ENCODE results near the gene NFATC3. TPM values are rescaled to one million over a fixed set of nuclear protein-coding genes. Genes with fewer than 3 reads are reported as not detected.
A peak's percentile ranks its signal among the peaks of the same experiment; 100 is the strongest.

The NFATC3 gene
- total RNA-seq, 5 donors from 2014 or later (not counting 1 experiment from before 2014, with no cell fraction given), result 111 to 144 (median 116) TPM

DNA sequence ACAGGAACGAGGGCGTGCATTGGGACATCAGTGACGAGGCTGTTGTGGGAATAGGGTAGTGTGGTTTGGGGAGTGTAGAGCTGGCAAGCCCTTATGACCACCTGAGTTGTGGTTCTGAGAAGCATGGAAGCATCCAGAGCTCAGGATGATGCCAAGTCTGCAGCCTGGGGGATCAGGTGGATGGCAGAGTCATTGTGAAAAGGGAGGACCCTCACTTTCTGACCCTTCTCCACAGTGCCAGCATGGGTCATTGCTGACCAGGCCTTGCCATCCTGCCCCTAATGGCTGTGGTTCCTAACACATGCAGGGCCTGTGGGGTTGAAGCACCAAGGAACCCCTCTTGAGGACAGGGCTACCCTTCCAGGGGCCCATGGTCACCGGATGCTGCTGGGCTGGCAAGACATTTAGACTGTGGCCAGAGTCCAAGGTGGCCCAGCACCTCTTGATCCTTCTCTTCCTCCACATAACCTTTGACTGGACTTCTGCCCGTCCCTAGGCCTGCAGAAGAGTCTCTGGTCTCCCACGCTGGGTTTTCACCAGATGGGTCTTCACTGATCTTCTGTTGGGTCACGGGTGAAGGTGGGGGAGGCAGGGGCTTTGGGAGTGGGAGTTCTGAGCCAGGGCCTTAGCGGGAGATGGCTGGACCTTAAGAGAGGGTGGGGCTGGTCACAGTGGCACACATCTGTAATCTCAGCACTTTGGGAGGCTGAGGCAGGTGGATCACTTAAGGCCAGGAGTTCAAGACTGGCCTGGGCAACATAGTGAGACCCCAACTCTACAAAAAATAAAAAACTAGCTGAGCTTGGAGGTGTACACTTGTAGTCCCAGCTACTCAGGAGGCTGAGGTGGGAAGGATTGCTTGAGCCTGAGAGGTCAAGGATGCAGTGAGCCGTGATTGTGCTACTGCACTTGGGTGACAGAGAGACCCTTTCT is 158.0 kb downstream of the NFATC3 start:
- ChIA-PET CTCF (interaction anchor here (0.6 to 0.7 kb wide), 4 partner anchors 19 to 598 kb away, joined by 3 to 5 read pairs (median 4); no protein-coding TSS in a partner anchor), POLR2A (no interaction called here)
- no peaks in the 10 kb centered on the region for H3K36me3 ChIP-seq (ENCODE audit: control insufficient read depth in 2 of 2, extremely low read depth in 1 of 2, insufficient read depth in 1 of 2, low read length in 1 of 2)
- no peaks in the 10 kb centered on the region for H3K27me3 Mint-ChIP-seq
- WGBS (ENCODE audit: insufficient coverage), result 88% methylated on average over 6 of the region's 9 CpGs
- H3K9me3 ChIP-seq, result no peaks in the 10 kb centered on the region
- peaks cover 34 to 46% (median 38%) of the 10 kb centered on the region in 3 donors for H3K4me1 Mint-ChIP-seq
- no peak overlapping the region for H3K27ac Mint-ChIP-seq
- DNase-seq (no peak), ATAC-seq (replicated peaks in 1 of 4) (no peak)
- peaks cover 0 to 6% of the 10 kb centered on the region in 2 experiments for H3K27me3 ChIP-seq (replicated peaks in 1 of 2; ENCODE audit: control insufficient read depth in 2 of 2, extremely low read depth in 1 of 2, insufficient read depth in 2 of 2, low read length in 1 of 2)
- peaks cover 15 to 52% of the 10 kb centered on the region in 2 experiments for H3K4me1 ChIP-seq (ENCODE audit: control insufficient read depth in 1 of 2, extremely low read depth in 1 of 2, insufficient read depth in 2 of 2, low read length in 2 of 2)
- no peaks in the 10 kb centered on the region for H3K36me3 Mint-ChIP-seq
- H3K9me3 Mint-ChIP-seq, result no peaks in the 10 kb centered on the region
- no peak overlapping the region for H3K4me3 ChIP-seq (ENCODE audit: control insufficient read depth in 1 of 2, extremely low read depth in 1 of 2, low read length in 1 of 2)
- no peak overlapping the region for H3K27ac ChIP-seq (ENCODE audit: low read length)
- peak overlapping the region; percentile 94 to 98 (median 98) for H3K4me3 Mint-ChIP-seq

DNA sequence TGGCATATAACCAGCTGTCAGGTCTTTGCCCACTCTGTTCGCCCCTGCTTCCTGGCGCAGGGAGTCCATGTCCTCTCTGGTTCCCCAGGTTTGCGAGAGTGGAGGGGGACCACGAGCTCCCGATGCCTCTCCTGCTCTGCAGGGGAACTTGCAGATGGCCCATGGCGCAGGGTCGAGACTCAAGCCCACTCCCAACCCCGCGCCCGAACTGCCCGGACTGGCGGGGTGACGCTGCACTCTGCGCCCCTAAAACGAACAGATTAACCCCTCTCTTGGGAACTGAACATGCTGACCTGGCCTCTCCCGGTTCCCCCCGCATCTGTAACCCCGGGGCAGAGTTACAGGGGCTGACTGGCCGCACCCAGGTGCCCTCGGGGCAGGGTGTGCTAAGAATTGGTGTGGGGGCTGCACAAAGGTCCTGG is 159.3 kb downstream of the NFATC3 start:
- Mint-ChIP-seq H3K36me3 (peaks cover 3% of the 10 kb centered on the region), H3K9me3 (no peaks in the 10 kb centered on the region), H3K4me1 (peaks cover 26 to 39% (median 31%) of the 10 kb centered on the region in 3 donors), H3K27ac (peak overlapping the region; percentile 79 to 90), H3K27me3 (no peaks in the 10 kb centered on the region), H3K4me3 (peak overlapping the region; percentile 94 to 98 (median 98))
- Histone ChIP-seq H3K9me3 (no peaks in the 10 kb centered on the region), H3K36me3 (ENCODE audit: control insufficient read depth in 2 of 2, extremely low read depth in 1 of 2, insufficient read depth in 1 of 2, low read length in 1 of 2) (peaks cover 0 to 5% of the 10 kb centered on the region in 2 donors), H3K27me3 (replicated peaks in 1 of 2; ENCODE audit: control insufficient read depth in 2 of 2, extremely low read depth in 1 of 2, insufficient read depth in 2 of 2, low read length in 1 of 2) (peaks cover 0 to 6% of the 10 kb centered on the region in 2 experiments), H3K27ac (ENCODE audit: low read length) (no peak overlapping the region), H3K4me1 (ENCODE audit: control insufficient read depth in 1 of 2, extremely low read depth in 1 of 2, insufficient read depth in 2 of 2, low read length in 2 of 2) (peaks cover 11 to 40% of the 10 kb centered on the region in 2 experiments), H3K4me3 (ENCODE audit: control insufficient read depth in 1 of 2, extremely low read depth in 1 of 2, low read length in 1 of 2) (peak overlapping the region; percentile 74 to 77)
- CTCF ChIA-PET, result interaction anchor here (0.7 to 1.0 kb wide), 3 partner anchors 17 to 37 kb away, joined by 3 read pairs; no protein-coding TSS in a partner anchor
- POLR2A ChIA-PET, result no interaction called here
- WGBS (ENCODE audit: insufficient coverage), result 16% methylated on average over 18 of the region's 20 CpGs
- peak in 2 of 4 experiments; percentile 1 for ATAC-seq (replicated peaks in 1 of 4)
- DNase-seq, result no peak

DNA sequence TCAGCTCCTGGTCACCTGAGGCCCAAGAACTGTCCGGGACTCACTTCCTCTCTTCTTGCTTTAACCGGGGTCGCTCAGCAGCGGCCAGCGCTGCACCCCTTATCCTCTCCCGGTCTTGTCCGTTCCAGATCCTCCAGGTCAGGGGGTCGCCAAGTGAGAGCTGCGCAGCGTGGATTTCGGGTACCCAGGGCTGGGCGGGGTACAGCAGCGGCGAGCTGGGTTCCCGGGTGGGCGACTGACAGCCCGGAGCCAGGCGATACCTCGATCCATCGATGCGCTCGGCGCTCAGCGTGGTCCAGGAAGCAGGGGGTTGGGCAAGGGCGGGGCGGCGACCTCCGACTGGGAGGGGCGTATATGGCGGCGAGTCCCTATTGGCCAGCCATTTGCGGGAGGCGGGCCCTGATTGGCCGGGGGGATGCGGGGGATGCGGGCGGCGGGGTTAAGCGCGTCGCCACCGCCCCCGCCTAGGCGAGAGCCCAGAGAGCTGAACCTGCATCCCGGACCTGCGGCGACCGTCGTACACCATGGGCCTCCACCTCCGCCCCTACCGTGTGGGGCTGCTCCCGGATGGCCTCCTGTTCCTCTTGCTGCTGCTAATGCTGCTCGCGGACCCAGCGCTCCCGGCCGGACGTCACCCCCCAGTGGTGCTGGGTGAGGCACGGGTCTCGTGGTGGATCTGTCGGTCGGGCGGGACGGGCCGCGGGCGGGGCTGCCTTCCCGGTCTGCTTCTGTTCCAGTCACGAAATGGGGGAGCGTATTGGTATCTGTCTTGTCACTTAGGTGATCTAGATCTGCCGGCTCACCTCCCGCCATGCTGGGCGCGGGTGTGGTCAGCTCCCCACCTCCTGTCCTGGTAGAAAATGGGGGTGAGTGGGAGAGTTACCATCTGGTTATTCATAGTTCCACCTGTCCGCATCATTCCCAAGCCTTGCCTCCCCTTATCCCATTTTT is 160.0 kb downstream of the NFATC3 start, which contains the start of gene PLA2G15:
PLA2G15 (plus strand) TSS at position 471 of the 951 bp plus-strand sequence; CDS start at position 525, 54 bp downstream.
- peaks cover 0 to 9% of the 10 kb centered on the region in 2 donors for H3K36me3 ChIP-seq (ENCODE audit: control insufficient read depth in 2 of 2, extremely low read depth in 1 of 2, insufficient read depth in 1 of 2, low read length in 1 of 2)
- peak within 1 kb of the TSS; percentile 20 for H3K27ac ChIP-seq (ENCODE audit: low read length)
- POLR2A ChIA-PET, result no interaction called here
- no peaks in the 10 kb centered on the region for H3K9me3 ChIP-seq
- Mint-ChIP-seq H3K4me1 (peaks cover 22 to 35% (median 31%) of the 10 kb centered on the region in 3 donors), H3K36me3 (peaks cover 5% of the 10 kb centered on the region), H3K27me3 (no peaks in the 10 kb centered on the region), H3K9me3 (no peaks in the 10 kb centered on the region), H3K4me3 (peak within 1 kb of the TSS; percentile 94 to 98 (median 98)), H3K27ac (peak within 1 kb of the TSS; percentile 79 to 90)
- peaks cover 0 to 6% of the 10 kb centered on the region in 2 experiments for H3K27me3 ChIP-seq (replicated peaks in 1 of 2; ENCODE audit: control insufficient read depth in 2 of 2, extremely low read depth in 1 of 2, insufficient read depth in 2 of 2, low read length in 1 of 2)
- peak; percentile 84 to 98 (median 94) for DNase-seq
- 0% methylated on average over 62 of the region's 75 CpGs for WGBS (ENCODE audit: insufficient coverage)
- CTCF ChIA-PET, result interaction anchor here (0.6 to 1.1 kb wide), 9 partner anchors 17 to 88 kb away, joined by 3 to 6 read pairs (median 3); partner anchors contain the start of genes PRMT7 (in 2 of the 2), SLC7A6 (in 2 of the 2) and SLC7A6OS (in 2 of the 2)
- H3K4me3 ChIP-seq (ENCODE audit: control insufficient read depth in 1 of 2, extremely low read depth in 1 of 2, low read length in 1 of 2), result peak within 1 kb of the TSS; percentile 74 to 77
- H3K4me1 ChIP-seq (ENCODE audit: control insufficient read depth in 1 of 2, extremely low read depth in 1 of 2, insufficient read depth in 2 of 2, low read length in 2 of 2), result peaks cover 6 to 34% of the 10 kb centered on the region in 2 experiments
- ATAC-seq (replicated peaks in 1 of 4), result peak; percentile 97 to 99 (median 97)

DNA sequence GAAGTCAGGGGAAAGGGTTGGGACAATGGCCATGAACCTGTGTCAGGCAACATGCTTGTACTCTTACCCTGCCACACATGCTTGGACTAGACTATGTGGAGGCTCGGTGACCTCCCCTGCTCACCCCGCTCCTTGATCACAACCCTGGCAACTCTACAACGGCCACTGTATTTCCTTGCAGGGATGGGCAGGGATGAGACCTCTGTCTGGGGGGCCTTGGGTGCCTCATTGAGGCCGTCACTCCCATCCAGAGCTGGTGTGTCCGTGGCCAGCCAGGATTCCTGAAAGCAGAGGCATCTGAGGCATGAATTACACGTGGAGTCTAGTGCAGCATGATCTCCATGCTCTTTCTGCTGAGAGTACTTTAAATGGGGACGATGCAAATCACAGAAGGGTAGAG is 161.0 kb downstream of the NFATC3 start:
- Histone ChIP-seq H3K4me3 (ENCODE audit: control insufficient read depth in 1 of 2, extremely low read depth in 1 of 2, low read length in 1 of 2) (no peak overlapping the region), H3K9me3 (no peaks in the 10 kb centered on the region), H3K27ac (ENCODE audit: low read length) (no peak overlapping the region), H3K4me1 (ENCODE audit: control insufficient read depth in 1 of 2, extremely low read depth in 1 of 2, insufficient read depth in 2 of 2, low read length in 2 of 2) (peaks cover 5 to 30% of the 10 kb centered on the region in 2 experiments), H3K27me3 (replicated peaks in 1 of 2; ENCODE audit: control insufficient read depth in 2 of 2, extremely low read depth in 1 of 2, insufficient read depth in 2 of 2, low read length in 1 of 2) (peaks cover 0 to 6% of the 10 kb centered on the region in 2 experiments), H3K36me3 (ENCODE audit: control insufficient read depth in 2 of 2, extremely low read depth in 1 of 2, insufficient read depth in 1 of 2, low read length in 1 of 2) (peaks cover 3 to 14% of the 10 kb centered on the region in 2 donors)
- ChIA-PET POLR2A (interaction anchor here in 1 of 2 donors (0.6 kb wide), 1 partner anchor 111 kb away, joined by 5 read pairs; no protein-coding TSS in a partner anchor), CTCF (interaction anchor here (0.6 to 1.1 kb wide), 4 partner anchors 18 to 65 kb away, joined by 3 to 6 read pairs (median 3); partner anchors contain the start of genes PRMT7 (in 2 of the 2), SLC7A6OS (in 2 of the 2) and SLC7A6 (in 1 of the 2))
- no peaks in the 10 kb centered on the region for H3K9me3 Mint-ChIP-seq
- peaks cover 22 to 35% (median 31%) of the 10 kb centered on the region in 3 donors for H3K4me1 Mint-ChIP-seq
- DNase-seq (no peak), ATAC-seq (replicated peaks in 1 of 4) (no peak)
- H3K36me3 Mint-ChIP-seq, result peaks cover 9% of the 10 kb centered on the region
- no peaks in the 10 kb centered on the region for H3K27me3 Mint-ChIP-seq
- peak overlapping the region; percentile 94 to 98 (median 98) for H3K4me3 Mint-ChIP-seq
- 94% methylated on average over 7 of the region's 7 CpGs for WGBS (ENCODE audit: insufficient coverage)
- H3K27ac Mint-ChIP-seq, result peak overlapping the region in 1 of 2 donors; percentile 52

DNA sequence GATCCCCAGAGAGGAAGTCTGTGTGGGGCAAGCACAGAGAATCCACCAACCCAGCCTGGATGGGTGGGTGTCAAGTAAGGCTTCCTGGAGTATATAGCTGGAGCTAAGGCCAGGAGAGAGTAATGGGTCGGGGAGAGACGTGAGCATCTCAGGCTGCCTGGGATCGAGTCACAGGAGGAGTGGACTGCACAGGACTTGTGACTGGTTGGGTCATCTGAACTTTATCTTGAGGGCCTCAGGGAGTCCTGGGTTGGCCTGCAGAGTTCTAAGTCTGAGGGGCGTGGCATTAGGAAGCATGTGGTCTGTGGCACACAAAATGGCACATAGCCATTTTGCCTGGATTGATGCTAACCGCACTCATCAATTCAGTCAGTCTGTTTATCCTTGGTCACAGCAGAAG is 161.5 kb downstream of the NFATC3 start:
- POLR2A ChIA-PET, result no interaction called here
- Histone ChIP-seq H3K4me3 (ENCODE audit: control insufficient read depth in 1 of 2, extremely low read depth in 1 of 2, low read length in 1 of 2) (no peak overlapping the region), H3K4me1 (ENCODE audit: control insufficient read depth in 1 of 2, extremely low read depth in 1 of 2, insufficient read depth in 2 of 2, low read length in 2 of 2) (peaks cover 5 to 30% of the 10 kb centered on the region in 2 experiments), H3K27ac (ENCODE audit: low read length) (no peak overlapping the region), H3K9me3 (no peaks in the 10 kb centered on the region), H3K36me3 (ENCODE audit: control insufficient read depth in 2 of 2, extremely low read depth in 1 of 2, insufficient read depth in 1 of 2, low read length in 1 of 2) (peaks cover 3 to 16% of the 10 kb centered on the region in 2 donors), H3K27me3 (replicated peaks in 1 of 2; ENCODE audit: control insufficient read depth in 2 of 2, extremely low read depth in 1 of 2, insufficient read depth in 2 of 2, low read length in 1 of 2) (peaks cover 0 to 6% of the 10 kb centered on the region in 2 experiments)
- WGBS (ENCODE audit: insufficient coverage), result 91% methylated on average over 5 of the region's 5 CpGs
- Mint-ChIP-seq H3K27ac (no peak overlapping the region), H3K9me3 (no peaks in the 10 kb centered on the region), H3K36me3 (peaks cover 10% of the 10 kb centered on the region), H3K27me3 (no peaks in the 10 kb centered on the region), H3K4me3 (peak overlapping the region; percentile 94 to 98 (median 98)), H3K4me1 (peaks cover 22 to 35% (median 31%) of the 10 kb centered on the region in 3 donors)
- CTCF ChIA-PET, result interaction anchor here in 1 of 2 donors (0.6 kb wide), 1 partner anchor 87 kb away, joined by 3 read pairs; no protein-coding TSS in a partner anchor
- DNase-seq (no peak), ATAC-seq (replicated peaks in 1 of 4) (no peak)
